ENCODE measurements around the gene SH2D2A. TPM values are rescaled to one million over a fixed set of nuclear protein-coding genes. Genes with fewer than 3 reads are reported as not detected.
A peak's percentile ranks its signal among the peaks of the same experiment; 100 is the strongest.

Gene SH2D2A
- total and polyA plus RNA-seq, 4 donors, result 0.38 to 2.9 (median 2.7) TPM; not detected in 1

DNA sequence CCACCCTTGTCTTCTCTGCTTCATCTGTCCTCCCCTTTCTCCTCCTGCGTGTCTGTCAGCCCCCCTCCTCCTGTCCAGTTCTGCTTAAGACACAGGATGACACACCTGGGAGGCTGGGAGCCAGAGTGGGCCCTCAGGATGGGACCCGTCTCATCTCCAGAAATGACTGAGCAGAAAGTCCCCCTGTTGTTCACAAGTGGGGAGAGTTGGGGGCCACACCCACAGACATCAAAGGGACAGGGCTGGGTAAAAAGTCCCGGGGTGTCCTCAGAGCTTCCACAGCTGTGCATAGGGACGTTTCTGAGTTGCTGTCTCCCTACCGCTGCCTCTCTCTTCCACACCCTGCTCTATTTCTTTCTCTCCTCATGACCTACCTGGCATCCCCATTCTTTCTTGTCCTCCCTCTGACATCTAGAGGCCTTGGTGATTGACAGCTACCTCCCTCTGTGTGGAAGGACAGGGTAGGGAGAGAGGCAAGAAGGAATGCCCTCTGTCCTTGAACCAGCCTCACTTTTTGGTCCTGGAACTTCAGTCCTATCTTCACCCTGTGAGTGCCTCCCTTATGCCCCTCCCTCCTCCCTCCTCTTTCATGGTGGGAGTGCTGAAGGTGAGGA is 19.5 kb upstream of the SH2D2A start:
- no peaks in the 10 kb centered on the region for H3K9me3 ChIP-seq (ENCODE audit: control insufficient read depth, low read length)
- WGBS, 2 donors, result 68 to 70% methylated on average over 5 of the region's 5 CpGs
- no peaks in the 10 kb centered on the region for H3K36me3 ChIP-seq (ENCODE audit: control insufficient read depth in 1 of 2, insufficient read depth in 2 of 2, low read length in 1 of 2)
- no peak overlapping the region for H3K4me3 ChIP-seq (ENCODE audit: low read length in 2 of 2)
- no peaks in the 10 kb centered on the region for H3K4me1 ChIP-seq (ENCODE audit: control insufficient read depth in 1 of 2, insufficient read depth in 2 of 2, low read length in 2 of 2)
- peaks cover 0 to 3% of the 10 kb centered on the region in 2 donors for H3K27me3 ChIP-seq (ENCODE audit: control insufficient read depth in 1 of 2, insufficient read depth in 2 of 2, low read length in 1 of 2)
- H3K27ac ChIP-seq (ENCODE audit: low read depth in 1 of 2, low read length in 2 of 2), result no peak overlapping the region
- DNase-seq (no peak), ATAC-seq (ENCODE audit: low FRiP score) (no peak)
- intact Hi-C loops (cut with DNase I), result loop anchor here in 1 of 2 donors (5.0 kb wide), 1 partner anchor 91 kb away; no protein-coding TSS in a partner anchor

DNA sequence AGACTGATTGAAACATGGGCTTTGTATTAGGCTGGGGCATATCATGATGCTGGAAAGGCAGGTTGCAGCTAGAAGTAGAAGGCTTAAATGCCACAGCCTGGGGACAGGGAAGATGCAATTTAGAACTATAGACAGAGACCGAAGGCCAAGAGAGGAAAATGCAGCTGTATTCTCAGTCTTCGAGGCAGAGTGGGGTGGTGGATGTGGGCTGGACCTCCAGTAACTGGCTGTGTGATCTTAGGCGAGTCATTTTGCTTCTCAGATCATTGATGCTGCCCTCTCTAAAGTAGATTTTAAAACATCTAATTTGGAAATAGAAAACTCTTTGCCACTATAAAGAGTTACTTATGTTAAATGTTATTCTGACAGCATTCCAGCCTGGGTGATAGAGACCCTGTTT is 17.7 kb upstream of the SH2D2A start:
- Histone ChIP-seq H3K36me3 (ENCODE audit: control insufficient read depth in 1 of 2, insufficient read depth in 2 of 2, low read length in 1 of 2) (no peaks in the 10 kb centered on the region), H3K27me3 (ENCODE audit: control insufficient read depth in 1 of 2, insufficient read depth in 2 of 2, low read length in 1 of 2) (peaks cover 0 to 3% of the 10 kb centered on the region in 2 donors), H3K27ac (ENCODE audit: low read depth in 1 of 2, low read length in 2 of 2) (no peak overlapping the region), H3K4me3 (ENCODE audit: low read length in 2 of 2) (no peak overlapping the region), H3K4me1 (ENCODE audit: control insufficient read depth in 1 of 2, insufficient read depth in 2 of 2, low read length in 2 of 2) (no peaks in the 10 kb centered on the region), H3K9me3 (ENCODE audit: control insufficient read depth, low read length) (no peaks in the 10 kb centered on the region)
- no peak for ATAC-seq (ENCODE audit: low FRiP score)
- intact Hi-C loops (cut with DNase I), result no loop called here
- no peak for DNase-seq
- 72 to 81% methylated on average over 3 of the region's 3 CpGs for WGBS, 2 donors

DNA sequence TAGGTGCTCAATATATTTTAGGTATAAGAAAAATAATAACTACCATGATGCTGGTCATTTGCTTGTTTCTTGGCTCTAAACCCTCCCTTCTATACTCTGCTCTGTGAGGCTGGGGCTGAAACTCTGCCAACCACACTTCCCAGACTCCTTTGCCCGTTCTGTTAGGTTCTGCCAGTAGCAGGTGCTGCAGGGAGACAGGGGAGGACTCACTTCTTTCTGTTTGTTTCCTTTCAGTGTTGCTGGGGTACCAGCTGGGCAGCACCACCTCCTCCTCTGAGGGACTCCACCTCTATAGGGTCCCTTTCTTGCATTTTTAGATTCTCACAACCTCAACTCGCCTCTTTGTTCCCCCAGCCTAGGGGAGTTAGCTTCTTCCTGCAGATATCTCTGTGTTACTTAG is 17.0 kb upstream of the SH2D2A start:
- Histone ChIP-seq H3K36me3 (ENCODE audit: control insufficient read depth in 1 of 2, insufficient read depth in 2 of 2, low read length in 1 of 2) (no peaks in the 10 kb centered on the region), H3K27ac (ENCODE audit: low read depth in 1 of 2, low read length in 2 of 2) (no peak overlapping the region), H3K4me3 (ENCODE audit: low read length in 2 of 2) (no peak overlapping the region), H3K9me3 (ENCODE audit: control insufficient read depth, low read length) (no peaks in the 10 kb centered on the region), H3K27me3 (ENCODE audit: control insufficient read depth in 1 of 2, insufficient read depth in 2 of 2, low read length in 1 of 2) (peaks cover 0 to 3% of the 10 kb centered on the region in 2 donors), H3K4me1 (ENCODE audit: control insufficient read depth in 1 of 2, insufficient read depth in 2 of 2, low read length in 2 of 2) (no peaks in the 10 kb centered on the region)
- intact Hi-C loops (cut with DNase I), result no loop called here
- DNase-seq, result no peak
- 42 to 58% methylated on average over 2 of the region's 2 CpGs for WGBS, 2 donors
- no peak for ATAC-seq (ENCODE audit: low FRiP score)

DNA sequence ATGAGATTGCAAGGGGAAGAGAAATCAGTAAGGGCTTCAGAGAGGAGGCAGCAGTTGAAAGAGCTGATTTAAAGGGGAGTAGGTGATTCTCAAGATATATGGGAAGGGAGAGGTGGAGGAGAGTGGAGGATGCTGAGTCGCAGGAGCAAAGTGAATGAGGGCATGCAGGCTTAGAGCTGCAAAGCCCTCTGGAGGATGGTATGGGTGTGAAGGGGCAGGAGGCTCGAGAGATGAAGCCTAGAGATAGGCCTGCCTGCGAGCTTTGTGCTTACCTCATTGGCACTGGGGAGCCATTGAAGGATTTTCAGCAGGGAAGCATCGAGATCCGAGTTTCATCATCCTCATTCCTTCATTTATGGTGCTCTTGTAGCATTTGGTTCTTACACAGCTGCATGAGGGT is 15.8 kb upstream of the SH2D2A start:
- H3K9me3 ChIP-seq (ENCODE audit: control insufficient read depth, low read length), result no peaks in the 10 kb centered on the region
- WGBS, 2 donors, result 63 to 64% methylated on average over 5 of the region's 5 CpGs
- H3K4me3 ChIP-seq (ENCODE audit: low read length in 2 of 2), result no peak overlapping the region
- H3K4me1 ChIP-seq (ENCODE audit: control insufficient read depth in 1 of 2, insufficient read depth in 2 of 2, low read length in 2 of 2), result no peaks in the 10 kb centered on the region
- no peaks in the 10 kb centered on the region for H3K36me3 ChIP-seq (ENCODE audit: control insufficient read depth in 1 of 2, insufficient read depth in 2 of 2, low read length in 1 of 2)
- no peak for ATAC-seq (ENCODE audit: low FRiP score)
- peaks cover 0 to 3% of the 10 kb centered on the region in 2 donors for H3K27me3 ChIP-seq (ENCODE audit: control insufficient read depth in 1 of 2, insufficient read depth in 2 of 2, low read length in 1 of 2)
- no peak for DNase-seq
- intact Hi-C loops (cut with DNase I), result no loop called here
- no peak overlapping the region for H3K27ac ChIP-seq (ENCODE audit: low read depth in 1 of 2, low read length in 2 of 2)

DNA sequence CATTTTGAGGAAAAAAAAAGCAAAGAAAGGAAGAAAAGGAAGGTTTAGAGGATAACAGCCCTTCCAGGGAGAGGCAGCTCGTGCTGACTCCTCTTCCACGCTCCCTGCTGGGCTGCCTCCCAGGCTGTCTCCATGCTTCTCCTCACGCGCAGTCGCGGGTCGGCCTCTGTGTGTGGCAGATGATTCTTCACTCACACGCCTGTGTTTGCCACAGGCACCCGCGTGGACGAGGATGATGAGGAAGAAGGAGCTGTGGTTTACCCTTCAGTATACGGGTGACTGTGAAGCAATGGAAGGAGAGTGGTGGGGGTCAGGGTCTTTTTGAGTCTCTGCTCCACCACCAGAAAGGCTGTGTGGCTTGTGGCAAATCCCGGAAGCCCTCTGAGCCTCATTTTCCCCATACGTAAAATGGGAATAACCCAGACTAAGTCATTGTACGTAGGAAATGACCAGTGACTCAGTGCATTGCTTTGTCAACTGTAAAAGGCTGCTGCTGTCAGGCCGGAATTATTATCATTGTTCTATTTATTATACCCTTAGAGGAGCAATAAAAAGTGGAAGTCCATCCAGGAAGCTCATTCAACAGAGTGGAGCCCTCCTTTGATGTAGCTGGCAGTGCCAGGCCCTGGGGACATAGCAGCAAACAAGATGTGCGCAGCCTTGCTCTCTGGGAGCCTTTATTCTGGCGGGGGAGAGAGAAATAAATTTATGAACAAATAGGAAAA is 11.9 kb upstream of the SH2D2A start:
- no peak overlapping the region for H3K27ac ChIP-seq (ENCODE audit: low read depth in 1 of 2, low read length in 2 of 2)
- peaks cover 0 to 3% of the 10 kb centered on the region in 2 donors for H3K27me3 ChIP-seq (ENCODE audit: control insufficient read depth in 1 of 2, insufficient read depth in 2 of 2, low read length in 1 of 2)
- H3K4me1 ChIP-seq (ENCODE audit: control insufficient read depth in 1 of 2, insufficient read depth in 2 of 2, low read length in 2 of 2), result no peaks in the 10 kb centered on the region
- H3K9me3 ChIP-seq (ENCODE audit: control insufficient read depth, low read length), result no peaks in the 10 kb centered on the region
- no peak overlapping the region for H3K4me3 ChIP-seq (ENCODE audit: low read length in 2 of 2)
- WGBS, 2 donors, result 66 to 73% methylated on average over 18 of the region's 18 CpGs
- DNase-seq (no peak), ATAC-seq (ENCODE audit: low FRiP score) (no peak)
- intact Hi-C loops (cut with DNase I), result no loop called here
- no peaks in the 10 kb centered on the region for H3K36me3 ChIP-seq (ENCODE audit: control insufficient read depth in 1 of 2, insufficient read depth in 2 of 2, low read length in 1 of 2)

DNA sequence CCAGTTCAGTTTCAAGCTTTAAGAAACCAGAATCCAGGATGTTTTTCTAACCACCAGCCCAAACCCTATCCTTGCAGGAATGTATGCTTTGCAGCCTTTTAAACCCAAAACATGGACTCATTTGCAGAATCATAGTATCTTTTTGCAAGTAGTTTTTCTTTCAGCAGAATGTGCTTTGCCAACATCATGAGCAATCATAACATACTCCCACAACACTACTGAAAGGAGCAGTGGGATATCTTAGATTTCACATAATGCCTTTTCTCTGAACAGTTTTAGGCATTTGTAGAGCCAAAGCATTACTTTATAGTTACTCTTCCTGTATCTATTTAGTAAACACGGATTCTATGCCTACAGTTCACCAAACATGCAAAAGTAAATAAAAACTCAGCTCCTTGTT is 10.0 kb upstream of the SH2D2A start:
- WGBS, 2 donors, result 50 to 57% methylated on average over 1 of the region's 1 CpG
- Histone ChIP-seq H3K4me3 (ENCODE audit: low read length in 2 of 2) (no peak overlapping the region), H3K9me3 (ENCODE audit: control insufficient read depth, low read length) (no peaks in the 10 kb centered on the region), H3K4me1 (ENCODE audit: control insufficient read depth in 1 of 2, insufficient read depth in 2 of 2, low read length in 2 of 2) (no peaks in the 10 kb centered on the region), H3K27me3 (ENCODE audit: control insufficient read depth in 1 of 2, insufficient read depth in 2 of 2, low read length in 1 of 2) (peaks cover 0 to 4% of the 10 kb centered on the region in 2 donors), H3K27ac (ENCODE audit: low read depth in 1 of 2, low read length in 2 of 2) (no peak overlapping the region), H3K36me3 (ENCODE audit: control insufficient read depth in 1 of 2, insufficient read depth in 2 of 2, low read length in 1 of 2) (no peaks in the 10 kb centered on the region)
- intact Hi-C loops (cut with DNase I), result no loop called here
- DNase-seq, result no peak
- no peak for ATAC-seq (ENCODE audit: low FRiP score)

DNA sequence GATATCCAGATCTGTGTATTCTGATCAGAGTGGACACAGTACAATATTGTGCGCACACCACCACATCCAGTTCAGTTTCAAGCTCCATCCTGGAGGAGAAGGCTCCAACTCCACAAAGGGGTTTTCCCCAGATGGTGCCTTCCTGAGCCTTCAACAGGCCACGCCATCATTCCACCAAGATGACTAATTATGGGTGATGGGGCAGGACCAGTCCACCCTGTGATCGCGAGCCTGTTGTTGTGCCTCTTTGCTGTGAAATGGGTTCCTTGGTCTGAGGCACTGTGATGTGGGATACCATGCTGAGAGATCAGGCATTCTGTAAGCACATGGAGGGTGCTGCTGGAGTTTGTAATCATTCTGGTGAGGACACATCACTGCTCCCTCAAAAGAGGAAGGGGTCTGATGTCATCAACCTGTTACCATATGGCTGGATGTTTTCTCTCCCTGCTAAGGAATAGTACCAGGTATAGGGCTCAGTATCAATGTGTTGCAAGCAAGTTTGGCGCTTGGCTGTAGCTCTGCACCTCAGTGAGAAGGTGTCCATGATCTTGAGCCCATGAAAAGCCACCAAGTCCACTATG is 6.7 kb upstream of the SH2D2A start:
- intact Hi-C loops (cut with DNase I), result no loop called here
- Histone ChIP-seq H3K9me3 (ENCODE audit: control insufficient read depth, low read length) (no peaks in the 10 kb centered on the region), H3K27ac (ENCODE audit: low read depth in 1 of 2, low read length in 2 of 2) (no peak overlapping the region), H3K4me1 (ENCODE audit: control insufficient read depth in 1 of 2, insufficient read depth in 2 of 2, low read length in 2 of 2) (no peaks in the 10 kb centered on the region), H3K4me3 (ENCODE audit: low read length in 2 of 2) (no peak overlapping the region), H3K27me3 (ENCODE audit: control insufficient read depth in 1 of 2, insufficient read depth in 2 of 2, low read length in 1 of 2) (peaks cover 0 to 4% of the 10 kb centered on the region in 2 donors), H3K36me3 (ENCODE audit: control insufficient read depth in 1 of 2, insufficient read depth in 2 of 2, low read length in 1 of 2) (no peaks in the 10 kb centered on the region)
- ATAC-seq (ENCODE audit: low FRiP score) (no peak), DNase-seq (peak in 1 of 2 donors; percentile 3)
- 78 to 89% methylated on average over 5 of the region's 5 CpGs for WGBS, 2 donors

DNA sequence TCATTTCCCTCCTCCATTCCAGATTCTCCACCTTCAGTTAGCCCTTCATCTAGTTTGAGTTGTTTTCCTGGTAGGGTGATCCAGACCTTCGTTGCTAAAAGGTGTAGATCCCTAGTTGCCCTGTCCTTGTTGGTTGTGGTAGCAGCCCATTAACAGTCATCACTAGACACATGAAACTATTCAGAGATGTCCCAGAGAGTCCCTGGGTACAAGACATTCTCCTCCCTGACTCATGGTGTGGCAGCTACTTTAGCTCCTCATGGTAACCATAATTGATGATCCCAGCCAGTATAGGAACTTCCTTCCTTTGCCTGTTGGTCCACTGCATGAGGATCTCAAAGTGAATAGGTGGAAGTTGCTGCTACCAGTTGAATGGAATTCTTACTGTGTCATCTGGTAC is 6.0 kb upstream of the SH2D2A start:
- 71 to 73% methylated on average over 1 of the region's 1 CpG for WGBS, 2 donors
- Histone ChIP-seq H3K27ac (ENCODE audit: low read depth in 1 of 2, low read length in 2 of 2) (no peak overlapping the region), H3K36me3 (ENCODE audit: control insufficient read depth in 1 of 2, insufficient read depth in 2 of 2, low read length in 1 of 2) (no peaks in the 10 kb centered on the region), H3K27me3 (ENCODE audit: control insufficient read depth in 1 of 2, insufficient read depth in 2 of 2, low read length in 1 of 2) (peaks cover 0 to 4% of the 10 kb centered on the region in 2 donors), H3K4me3 (ENCODE audit: low read length in 2 of 2) (no peak overlapping the region), H3K9me3 (ENCODE audit: control insufficient read depth, low read length) (no peaks in the 10 kb centered on the region), H3K4me1 (ENCODE audit: control insufficient read depth in 1 of 2, insufficient read depth in 2 of 2, low read length in 2 of 2) (no peaks in the 10 kb centered on the region)
- DNase-seq, result peak in 1 of 2 donors; percentile 2
- intact Hi-C loops (cut with DNase I), result no loop called here
- no peak for ATAC-seq (ENCODE audit: low FRiP score)

DNA sequence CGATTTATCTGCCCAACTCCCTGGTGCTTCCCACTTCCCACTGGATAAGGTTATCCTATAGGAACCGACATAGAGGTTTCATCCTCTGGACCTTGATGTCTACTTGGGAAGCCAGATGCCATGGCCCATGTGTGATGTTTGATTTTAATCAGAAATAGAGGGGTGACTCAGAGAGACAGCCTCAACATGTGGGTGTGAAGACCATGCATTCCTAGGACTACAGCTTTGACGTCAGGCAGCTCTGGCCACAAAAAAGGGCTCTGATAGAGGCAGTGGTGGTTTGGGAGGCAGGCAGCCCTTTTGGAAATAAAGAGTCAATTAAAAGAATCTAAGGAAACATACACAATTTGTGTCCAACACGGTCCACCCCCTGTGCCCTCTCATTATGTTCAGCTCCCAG is 5.2 kb upstream of the SH2D2A start:
- H3K27me3 ChIP-seq (ENCODE audit: control insufficient read depth in 1 of 2, insufficient read depth in 2 of 2, low read length in 1 of 2), result peaks cover 0 to 4% of the 10 kb centered on the region in 2 donors
- no peak overlapping the region for H3K4me3 ChIP-seq (ENCODE audit: low read length in 2 of 2)
- intact Hi-C loops (cut with DNase I), result no loop called here
- H3K9me3 ChIP-seq (ENCODE audit: control insufficient read depth, low read length), result no peaks in the 10 kb centered on the region
- 62 to 63% methylated on average over 4 of the region's 4 CpGs for WGBS, 2 donors
- ATAC-seq (ENCODE audit: low FRiP score), result no peak
- no peak overlapping the region for H3K27ac ChIP-seq (ENCODE audit: low read depth in 1 of 2, low read length in 2 of 2)
- H3K4me1 ChIP-seq (ENCODE audit: control insufficient read depth in 1 of 2, insufficient read depth in 2 of 2, low read length in 2 of 2), result no peaks in the 10 kb centered on the region
- H3K36me3 ChIP-seq (ENCODE audit: control insufficient read depth in 1 of 2, insufficient read depth in 2 of 2, low read length in 1 of 2), result no peaks in the 10 kb centered on the region
- DNase-seq, result peak in 1 of 2 donors; percentile 5

Measured in aorta (tissue), 5 donors.